ENCODE results near the gene NPC2.

DNA sequence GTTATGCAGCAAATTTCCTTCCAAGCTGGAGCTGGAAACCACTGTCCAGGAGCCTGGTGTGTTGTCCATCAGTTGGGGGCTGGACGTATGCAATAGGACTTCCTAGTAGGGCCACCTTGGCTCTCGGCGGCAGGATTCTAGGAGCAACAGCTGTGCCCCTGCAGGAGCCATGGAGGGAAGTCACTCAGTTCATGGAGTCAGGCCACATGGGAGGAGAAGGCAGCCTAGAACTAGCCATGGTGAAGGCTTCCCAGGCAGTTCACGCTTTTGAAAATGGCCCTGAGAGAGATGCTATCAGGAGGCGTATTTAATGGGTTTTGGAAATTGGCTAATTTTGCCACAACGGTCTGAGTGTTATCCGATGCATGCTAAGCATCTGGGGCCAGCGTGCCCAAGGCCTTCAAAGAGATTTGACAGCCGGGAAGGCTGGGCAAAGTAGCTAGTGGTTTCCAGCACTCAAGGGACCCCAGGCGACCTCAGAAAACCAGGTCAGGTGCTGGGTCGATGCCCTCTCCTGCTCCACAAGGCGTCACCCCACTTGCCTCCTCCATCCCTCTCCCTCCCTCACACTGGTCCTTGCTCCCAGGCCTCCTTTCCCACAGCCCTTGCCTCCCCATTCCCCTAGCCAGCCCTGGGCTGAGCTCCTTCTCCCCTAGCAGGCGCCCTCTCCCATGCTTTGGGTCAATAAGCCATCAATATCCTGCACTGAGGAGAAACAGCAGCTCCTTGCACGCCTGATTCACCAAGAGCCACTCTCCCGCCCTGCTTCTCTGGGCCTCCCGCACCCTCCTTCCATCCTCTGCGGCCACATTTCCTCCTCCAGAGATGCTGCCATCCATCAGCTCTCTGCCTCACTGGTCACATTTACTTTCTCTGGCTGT lies 36.2 kb downstream of the NPC2 start:
- TF ChIP-seq EZH2 (IDR thresholded peaks at IDR 0.05) = no peak
- TF ChIP-seq POLR2AphosphoS5 (IDR thresholded peaks at IDR 0.05; ENCODE audit: borderline replicate concordance, low read depth, low read length) = no peak
- no peak for TF ChIP-seq FOXP2 (optimal IDR thresholded peaks at IDR 0.05; ENCODE audit: control extremely low read depth, extremely low read length, insufficient read depth)

Measured in SK-N-MC (cell line).